ENCODE data around the gene RGS16. TPM values are rescaled to one million over a fixed set of nuclear protein-coding genes. Genes with fewer than 3 reads are reported as not detected.

RGS16 gene
- total and polyA plus RNA-seq, 5 donors from 2014 or later = 0.34 to 16.6 (median 0.57) TPM

DNA sequence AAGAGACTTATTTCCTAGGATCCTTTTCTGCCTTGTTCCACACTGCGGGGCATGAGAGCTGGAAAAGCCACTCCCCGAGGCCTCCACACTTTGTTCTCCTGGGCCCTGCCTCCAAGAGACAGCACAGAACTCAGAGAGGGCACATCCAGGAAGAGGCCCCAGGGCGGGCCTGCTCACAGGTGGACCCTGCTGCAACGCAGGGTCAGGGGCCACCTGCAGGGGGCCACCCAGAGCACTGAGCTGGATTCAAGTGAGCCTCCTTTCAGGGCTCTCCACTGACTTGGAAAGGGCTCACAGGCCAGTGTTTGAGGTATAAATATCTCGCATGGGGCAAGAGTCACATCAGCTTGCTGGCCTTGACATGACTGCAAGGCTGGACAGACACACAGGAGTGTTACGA, 4.8 kb downstream of the RGS16 start:
- H3K36me3 Mint-ChIP-seq = peaks cover 4% of the 10 kb centered on the region

GRCh38 chr1:182598296-182598695, 5.9 kb downstream of the RGS16 start:
- no peak for ATAC-seq (ENCODE audit: low read depth in 2 of 2)
- no peak overlapping the region for H3K27ac ChIP-seq (ENCODE audit: insufficient read depth, low read length, poor library complexity, severe bottlenecking)
- Mint-ChIP-seq H3K36me3 (peaks cover 4% of the 10 kb centered on the region), H3K9me3 (no peaks in the 10 kb centered on the region), H3K27me3 (peaks cover 5% of the 10 kb centered on the region), H3K4me3 (no peak overlapping the region), H3K4me1 (peaks cover 0 to 10% (median 3%) of the 10 kb centered on the region in 4 donors), H3K27ac (peak overlapping the region in 1 of 3 donors; percentile 47)
- DNase-seq = no peak
- no peaks in the 10 kb centered on the region for H3K9me3 ChIP-seq (ENCODE audit: control insufficient read depth in 2 of 2, low read length in 2 of 2)
- H3K27me3 ChIP-seq (ENCODE audit: control insufficient read depth, insufficient read depth, low read length) = no peaks in the 10 kb centered on the region
- H3K36me3 ChIP-seq (ENCODE audit: control insufficient read depth, insufficient read depth, low read length) = no peaks in the 10 kb centered on the region
- H3K4me3 ChIP-seq (ENCODE audit: low read depth, low read length) = no peak overlapping the region
- H3K4me1 ChIP-seq (ENCODE audit: control insufficient read depth, insufficient read depth, low read length, poor library complexity, severe bottlenecking) = peaks cover 18% of the 10 kb centered on the region

More for the DNA sequence above, 4.8 kb downstream of the RGS16 start:
- Histone ChIP-seq H3K4me1 (ENCODE audit: control insufficient read depth, insufficient read depth, low read length, poor library complexity, severe bottlenecking) (peaks cover 29% of the 10 kb centered on the region), H3K27me3 (ENCODE audit: control insufficient read depth, insufficient read depth, low read length) (no peaks in the 10 kb centered on the region), H3K9me3 (ENCODE audit: control insufficient read depth in 2 of 2, low read length in 2 of 2) (no peaks in the 10 kb centered on the region), H3K36me3 (ENCODE audit: control insufficient read depth, insufficient read depth, low read length) (no peaks in the 10 kb centered on the region), H3K4me3 (ENCODE audit: low read depth, low read length) (no peak overlapping the region), H3K27ac (ENCODE audit: insufficient read depth, low read length, poor library complexity, severe bottlenecking) (no peak overlapping the region)
- DNase-seq (peak in 1 of 3 donors; percentile 50), ATAC-seq (ENCODE audit: low read depth in 2 of 2) (no peak)
- H3K9me3 Mint-ChIP-seq = no peaks in the 10 kb centered on the region
- H3K4me1 Mint-ChIP-seq = peaks cover 0 to 15% (median 5%) of the 10 kb centered on the region in 4 donors
- no peaks in the 10 kb centered on the region for H3K27me3 Mint-ChIP-seq
- H3K27ac Mint-ChIP-seq = no peak overlapping the region
- H3K4me3 Mint-ChIP-seq = no peak overlapping the region

- H3K36me3 ChIP-seq (ENCODE audit: control insufficient read depth, insufficient read depth, low read length) = no peaks in the 10 kb centered on the region
- H3K9me3 ChIP-seq (ENCODE audit: control insufficient read depth in 2 of 2, low read length in 2 of 2) = no peaks in the 10 kb centered on the region
- peaks cover 10% of the 10 kb centered on the region for H3K4me1 ChIP-seq (ENCODE audit: control insufficient read depth, insufficient read depth, low read length, poor library complexity, severe bottlenecking)
- Mint-ChIP-seq H3K27ac (no peak overlapping the region), H3K27me3 (peaks cover 8% of the 10 kb centered on the region), H3K4me1 (peaks cover 0 to 7% (median 1%) of the 10 kb centered on the region in 4 donors), H3K4me3 (no peak overlapping the region), H3K9me3 (no peaks in the 10 kb centered on the region), H3K36me3 (peaks cover 4% of the 10 kb centered on the region)
- DNase-seq = no peak
- H3K27ac ChIP-seq (ENCODE audit: insufficient read depth, low read length, poor library complexity, severe bottlenecking) = no peak overlapping the region
- no peak overlapping the region for H3K4me3 ChIP-seq (ENCODE audit: low read depth, low read length)
- no peaks in the 10 kb centered on the region for H3K27me3 ChIP-seq (ENCODE audit: control insufficient read depth, insufficient read depth, low read length)
- no peak for ATAC-seq (ENCODE audit: low read depth in 2 of 2)
Measured at GRCh38 chr1:182596934-182597333, 7.3 kb downstream of the RGS16 start.

DNA sequence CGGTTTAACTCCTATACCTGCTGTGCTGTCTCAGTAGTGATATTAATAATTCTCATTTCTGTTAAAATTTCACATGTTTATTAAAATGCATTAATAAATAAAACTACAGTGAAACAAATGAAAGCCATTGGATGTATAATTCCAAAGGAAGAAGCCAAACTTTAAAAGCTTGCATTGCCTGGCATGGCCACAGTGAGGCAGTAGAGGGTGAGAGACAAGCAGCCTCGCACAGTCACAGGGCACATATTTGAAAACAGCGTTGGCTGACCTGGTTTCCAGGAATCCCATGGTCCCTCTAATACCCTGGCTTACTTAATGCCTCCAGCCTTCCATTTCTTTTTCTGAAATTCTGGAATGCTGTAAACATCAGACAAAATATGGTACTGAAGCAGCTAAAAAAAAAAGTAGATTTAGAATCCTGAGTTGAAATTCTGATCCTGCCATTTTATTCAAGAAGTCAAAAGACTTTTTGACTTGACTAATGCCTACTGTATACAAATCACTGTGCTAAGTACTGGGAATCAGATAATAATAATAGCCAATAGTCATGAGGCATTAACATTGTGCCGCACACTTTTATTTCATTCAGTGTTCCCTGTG, 8.4 kb downstream of the RGS16 start:
- H3K27me3 Mint-ChIP-seq = peaks cover 8% of the 10 kb centered on the region
- no peaks in the 10 kb centered on the region for H3K9me3 ChIP-seq (ENCODE audit: control insufficient read depth in 2 of 2, low read length in 2 of 2)

GRCh38 chr1:182589931-182590330, 14.3 kb downstream of the RGS16 start:
- H3K27me3 Mint-ChIP-seq = peaks cover 8% of the 10 kb centered on the region
- ATAC-seq (ENCODE audit: low read depth in 2 of 2) (no peak), DNase-seq (no peak)
- peaks cover 13 to 42% (median 33%) of the 10 kb centered on the region in 4 donors for H3K4me1 Mint-ChIP-seq
- H3K36me3 Mint-ChIP-seq = peaks cover 18% of the 10 kb centered on the region
- Histone ChIP-seq H3K9me3 (ENCODE audit: control insufficient read depth in 2 of 2, low read length in 2 of 2) (no peaks in the 10 kb centered on the region), H3K36me3 (ENCODE audit: control insufficient read depth, insufficient read depth, low read length) (peaks cover under 1% of the 10 kb centered on the region), H3K27me3 (ENCODE audit: control insufficient read depth, insufficient read depth, low read length) (no peaks in the 10 kb centered on the region), H3K4me3 (ENCODE audit: low read depth, low read length) (peak overlapping the region; percentile 96), H3K4me1 (ENCODE audit: control insufficient read depth, insufficient read depth, low read length, poor library complexity, severe bottlenecking) (peaks cover 17% of the 10 kb centered on the region), H3K27ac (ENCODE audit: insufficient read depth, low read length, poor library complexity, severe bottlenecking) (peak overlapping the region; percentile 97)
- peak overlapping the region; percentile 90 to 100 (median 99) for H3K27ac Mint-ChIP-seq
- no peaks in the 10 kb centered on the region for H3K9me3 Mint-ChIP-seq
- H3K4me3 Mint-ChIP-seq = peak overlapping the region; percentile 92 to 100 (median 98)

More for the DNA sequence above, 8.4 kb downstream of the RGS16 start:
- peaks cover 4% of the 10 kb centered on the region for H3K36me3 Mint-ChIP-seq
- H3K4me1 Mint-ChIP-seq = peaks cover 0 to 7% (median 1%) of the 10 kb centered on the region in 4 donors
- Histone ChIP-seq H3K4me1 (ENCODE audit: control insufficient read depth, insufficient read depth, low read length, poor library complexity, severe bottlenecking) (no peaks in the 10 kb centered on the region), H3K27ac (ENCODE audit: insufficient read depth, low read length, poor library complexity, severe bottlenecking) (no peak overlapping the region), H3K4me3 (ENCODE audit: low read depth, low read length) (no peak overlapping the region), H3K36me3 (ENCODE audit: control insufficient read depth, insufficient read depth, low read length) (no peaks in the 10 kb centered on the region), H3K27me3 (ENCODE audit: control insufficient read depth, insufficient read depth, low read length) (no peaks in the 10 kb centered on the region)
- no peaks in the 10 kb centered on the region for H3K9me3 Mint-ChIP-seq
- peak; percentile 46 to 65 (median 49) for DNase-seq
- no peak overlapping the region for H3K27ac Mint-ChIP-seq
- ATAC-seq (ENCODE audit: low read depth in 2 of 2) = peak; percentile 73 to 74
- H3K4me3 Mint-ChIP-seq = peak overlapping the region in 1 of 4 donors; percentile 71

GRCh38 chr1:182589520-182589919, 14.7 kb downstream of the RGS16 start:
- DNase-seq (no peak), ATAC-seq (ENCODE audit: low read depth in 2 of 2) (no peak)
- Histone ChIP-seq H3K36me3 (ENCODE audit: control insufficient read depth, insufficient read depth, low read length) (peaks cover 4% of the 10 kb centered on the region), H3K4me1 (ENCODE audit: control insufficient read depth, insufficient read depth, low read length, poor library complexity, severe bottlenecking) (peaks cover 21% of the 10 kb centered on the region), H3K4me3 (ENCODE audit: low read depth, low read length) (peak overlapping the region; percentile 96), H3K9me3 (ENCODE audit: control insufficient read depth in 2 of 2, low read length in 2 of 2) (no peaks in the 10 kb centered on the region), H3K27me3 (ENCODE audit: control insufficient read depth, insufficient read depth, low read length) (no peaks in the 10 kb centered on the region), H3K27ac (ENCODE audit: insufficient read depth, low read length, poor library complexity, severe bottlenecking) (peak overlapping the region; percentile 97)
- Mint-ChIP-seq H3K9me3 (no peaks in the 10 kb centered on the region), H3K36me3 (peaks cover 22% of the 10 kb centered on the region), H3K4me3 (peak overlapping the region; percentile 92 to 100 (median 98)), H3K27ac (peak overlapping the region; percentile 99 to 100 (median 100)), H3K27me3 (peaks cover 8% of the 10 kb centered on the region), H3K4me1 (peaks cover 13 to 46% (median 38%) of the 10 kb centered on the region in 4 donors)

GRCh38 chr1:182588500-182589396, 15.4 kb downstream of the RGS16 start, which contains the start of gene RNASEL:
Gene RNASEL (minus strand): TSS chr1:182589256. CDS start chr1:182586806, 2,450 bp downstream.
- Mint-ChIP-seq H3K4me3 (peak within 1 kb of the TSS; percentile 92 to 100 (median 98)), H3K27me3 (peaks cover 7% of the 10 kb centered on the region), H3K4me1 (peaks cover 18 to 54% (median 45%) of the 10 kb centered on the region in 4 donors), H3K36me3 (peaks cover 29% of the 10 kb centered on the region), H3K27ac (peak within 1 kb of the TSS; percentile 99 to 100 (median 100)), H3K9me3 (no peaks in the 10 kb centered on the region)
- Histone ChIP-seq H3K9me3 (ENCODE audit: control insufficient read depth in 2 of 2, low read length in 2 of 2) (no peaks in the 10 kb centered on the region), H3K36me3 (ENCODE audit: control insufficient read depth, insufficient read depth, low read length) (peaks cover 7% of the 10 kb centered on the region), H3K27ac (ENCODE audit: insufficient read depth, low read length, poor library complexity, severe bottlenecking) (peak within 1 kb of the TSS; percentile 97), H3K4me3 (ENCODE audit: low read depth, low read length) (peak within 1 kb of the TSS; percentile 96), H3K4me1 (ENCODE audit: control insufficient read depth, insufficient read depth, low read length, poor library complexity, severe bottlenecking) (peaks cover 28% of the 10 kb centered on the region), H3K27me3 (ENCODE audit: control insufficient read depth, insufficient read depth, low read length) (no peaks in the 10 kb centered on the region)
- ATAC-seq (ENCODE audit: low read depth in 2 of 2) (peak; percentile 80 to 84), DNase-seq (peak; percentile 52 to 87 (median 70))
